ENCODE results near the gene ITCH. TPM values are rescaled to one million over a fixed set of nuclear protein-coding genes. Genes with fewer than 3 reads are reported as not detected.
"Not testable (repeated sequence)": the region's sequence is repeated elsewhere in the genome, so short reads cannot be mapped to it uniquely, and the experiment has no call there.

Gene ITCH
- polyA plus RNA-seq, 10 donors: 23.5 to 32.3 (median 27.7) TPM

- no peak for DNase-seq
Observed at GRCh38 chr20:34507702-34508413, 144.8 kb downstream of the ITCH start.

GRCh38 chr20:34510575-34510974 lies 147.5 kb downstream of the ITCH start:
- DNase-seq: no peak

GRCh38 chr20:34511891-34512265 lies 148.8 kb downstream of the ITCH start:
- DNase-seq: no peak

- no peak for DNase-seq
Observed at GRCh38 chr20:34512266-34512954, 149.3 kb downstream of the ITCH start.

- no peak for DNase-seq
Observed at GRCh38 chr20:34512955-34513419, 149.9 kb downstream of the ITCH start.

GRCh38 chr20:34514034-34514433 lies 151.0 kb downstream of the ITCH start:
- DNase-seq: not testable (repeated sequence)

GRCh38 chr20:34514897-34515483 lies 151.9 kb downstream of the ITCH start:
- DNase-seq: no peak

GRCh38 chr20:34515484-34516246 lies 152.6 kb downstream of the ITCH start:
- DNase-seq: peak in 1 of 3 donors; percentile 70

- DNase-seq: peak; percentile 98 to 99 (median 98)
Observed at GRCh38 chr20:34516247-34517113, 153.4 kb downstream of the ITCH start, which contains the start of gene DYNLRB1. Gene DYNLRB1, plus strand, starts transcription at chr20:34516422. Its CDS starts 37 bp downstream, at chr20:34516459.

- no peak for DNase-seq
Observed at GRCh38 chr20:34517114-34517505, 154.0 kb downstream of the ITCH start.

GRCh38 chr20:34518863-34519262 lies 155.8 kb downstream of the ITCH start:
- DNase-seq: not testable (repeated sequence)

GRCh38 chr20:34519841-34520240 lies 156.8 kb downstream of the ITCH start:
- DNase-seq: not testable (repeated sequence)

- peak in 1 of 3 donors; percentile 45 for DNase-seq
Observed at GRCh38 chr20:34522969-34523871, 160.1 kb downstream of the ITCH start.

GRCh38 chr20:34524426-34524825 lies 161.4 kb downstream of the ITCH start:
- no peak for DNase-seq

- no peak for DNase-seq
Observed at GRCh38 chr20:34525342-34525708, 162.3 kb downstream of the ITCH start.

- peak; percentile 33 to 87 (median 49) for DNase-seq
Observed at GRCh38 chr20:34525709-34526416, 162.8 kb downstream of the ITCH start.

- no peak for DNase-seq
Observed at GRCh38 chr20:34526466-34526865, 163.4 kb downstream of the ITCH start.

- no peak for DNase-seq
Observed at GRCh38 chr20:34527016-34527415, 163.9 kb downstream of the ITCH start.

- DNase-seq: no peak
Observed at GRCh38 chr20:34528921-34529297, 165.8 kb downstream of the ITCH start.

Data from muscle of back (tissue), 11 donors.